SIG-M5 treated with dmso at 0.1 percent for 504 hours (cell line): ENCODE measurements around the gene IQUB.
"Not testable (repeated sequence)": the region's sequence is repeated elsewhere in the genome, so short reads cannot be mapped to it uniquely, and the experiment has no call there.

ENCODE experiments used
- DNase-seq: peaks from one replicate; lab custom pipeline; 2025; ENCODE audit not compliant: unreplicated experiment; lab: John Stamatoyannopoulos, UW

The IQUB gene

DNA sequence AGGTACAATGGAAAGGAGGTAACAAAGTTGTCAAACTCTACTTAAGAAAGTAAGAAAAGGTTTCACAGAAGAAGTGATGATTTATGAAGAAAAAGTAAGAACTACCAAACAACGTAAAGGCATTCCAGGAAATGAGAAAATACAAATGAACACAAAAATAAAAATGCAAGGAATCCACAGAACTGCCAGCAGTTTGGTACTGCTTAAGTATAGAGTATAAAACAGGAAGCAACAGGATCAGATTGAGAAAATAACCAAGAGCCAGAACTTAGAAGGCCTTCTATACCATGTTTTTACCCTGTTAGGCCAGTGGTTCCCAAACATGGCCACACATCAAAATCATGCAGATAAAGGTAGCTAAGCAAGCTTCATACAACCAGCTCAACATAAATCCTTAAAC, 14.0 kb upstream of the IQUB start:
- no peak for DNase-seq

DNA sequence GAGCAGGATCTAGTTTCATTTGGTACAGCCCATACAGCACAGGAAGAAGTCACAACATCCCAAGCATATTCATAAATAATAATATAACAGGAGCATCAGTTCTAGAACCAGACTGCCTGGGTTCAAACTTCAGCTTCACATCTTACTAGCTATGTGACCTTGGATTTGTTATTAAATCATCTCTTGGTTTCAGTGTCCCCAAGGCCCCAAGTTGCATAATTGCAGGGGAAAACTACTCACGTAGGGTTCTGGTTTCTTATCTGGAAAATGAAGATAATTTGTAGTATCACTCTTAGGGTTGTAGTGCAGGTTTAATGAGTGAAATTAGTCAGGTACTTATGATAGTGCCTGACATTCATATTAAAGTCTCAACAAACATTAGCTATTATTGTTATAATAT, 5.5 kb upstream of the IQUB start:
- no peak for DNase-seq

DNA sequence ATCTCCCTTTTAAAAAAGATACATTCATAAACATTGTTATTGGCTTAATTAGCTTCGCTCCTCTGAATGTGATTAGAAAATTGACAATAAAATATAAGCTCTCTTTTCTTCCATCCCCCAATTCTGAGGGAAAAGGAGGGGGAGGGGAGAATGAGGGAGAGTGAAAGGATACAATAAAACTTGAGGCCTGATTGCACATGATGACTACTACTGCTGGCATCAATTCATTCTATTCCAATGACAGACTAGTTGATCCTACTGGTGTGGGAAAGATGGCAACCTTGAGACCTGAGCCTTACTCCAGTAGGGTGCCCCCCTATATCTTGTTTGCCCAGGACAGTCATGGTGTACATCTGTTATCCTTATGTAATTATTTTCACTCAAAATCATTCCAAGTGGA, 4.5 kb upstream of the IQUB start:
- no peak for DNase-seq

DNA sequence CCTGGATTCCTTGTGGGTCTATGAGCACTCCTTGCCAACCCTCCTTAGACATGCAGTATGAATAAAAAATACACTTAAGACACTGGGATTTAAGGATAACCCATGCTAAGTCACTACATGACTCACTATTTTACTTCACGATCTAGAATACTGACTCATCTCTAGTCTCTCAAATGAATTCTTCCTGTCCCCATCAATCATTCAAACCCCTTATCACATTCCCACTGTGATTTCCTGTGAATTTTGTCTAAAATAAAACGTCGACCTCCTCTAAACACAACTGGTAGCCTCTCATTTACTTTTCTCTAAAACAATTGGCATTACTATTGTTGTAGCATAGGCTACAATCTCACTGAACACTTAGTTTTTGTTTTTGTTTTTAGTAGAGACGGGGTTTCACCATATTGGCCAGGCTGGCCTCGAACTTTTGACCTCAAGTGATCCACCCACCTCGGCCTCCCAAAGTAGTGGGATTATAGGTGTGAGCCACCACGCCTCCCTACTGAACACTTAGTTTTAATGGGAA, 3.9 kb upstream of the IQUB start:
- no peak for DNase-seq

DNA sequence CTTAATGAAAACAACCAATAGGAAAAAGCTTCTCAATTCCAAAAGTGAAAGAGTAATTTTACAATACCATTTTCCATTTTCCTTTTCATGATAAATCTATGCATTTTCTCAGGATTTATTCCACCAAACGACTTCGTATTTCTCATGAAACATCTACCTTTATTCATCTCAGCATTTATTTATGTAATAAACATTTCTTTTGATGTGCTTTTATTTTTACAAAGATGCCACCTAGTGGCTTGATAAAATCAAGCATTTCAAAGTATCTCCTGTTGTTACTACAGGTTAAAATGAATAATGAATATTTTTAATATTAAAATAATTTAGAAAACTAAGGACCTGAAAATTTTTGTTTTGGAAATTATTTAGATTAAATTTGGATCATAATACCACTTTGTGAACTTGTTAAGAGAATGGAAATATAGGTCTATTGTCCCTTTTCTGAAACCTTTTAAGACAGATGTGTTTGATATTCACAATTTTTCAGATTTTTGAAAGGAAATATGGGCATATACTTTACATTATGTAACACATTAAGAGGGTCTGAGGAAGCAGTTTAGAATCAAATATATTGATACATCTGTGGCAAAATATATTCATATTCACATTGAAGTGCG, 2.7 kb upstream of the IQUB start:
- DNase-seq = no peak

DNA sequence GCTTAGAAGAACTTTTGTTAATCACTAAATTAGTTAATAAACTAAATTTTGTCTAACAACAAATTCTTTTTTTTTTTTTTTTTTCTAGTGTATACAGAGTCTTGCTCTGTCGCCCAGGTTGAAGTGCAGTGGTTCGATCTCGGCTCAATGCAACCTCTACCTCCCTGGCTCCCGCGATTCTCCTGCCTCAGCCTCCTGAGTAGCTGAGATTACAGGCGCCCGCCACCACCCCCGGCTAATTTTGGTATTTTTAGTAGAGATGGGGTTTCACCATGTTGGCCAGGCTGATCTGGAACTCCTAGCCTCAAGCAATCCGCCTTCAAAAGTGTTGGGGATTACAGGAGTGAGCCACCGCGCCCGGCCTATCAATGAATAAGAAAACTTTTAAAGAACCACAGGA, 1.1 kb upstream of the IQUB start:
- no peak for DNase-seq

DNA sequence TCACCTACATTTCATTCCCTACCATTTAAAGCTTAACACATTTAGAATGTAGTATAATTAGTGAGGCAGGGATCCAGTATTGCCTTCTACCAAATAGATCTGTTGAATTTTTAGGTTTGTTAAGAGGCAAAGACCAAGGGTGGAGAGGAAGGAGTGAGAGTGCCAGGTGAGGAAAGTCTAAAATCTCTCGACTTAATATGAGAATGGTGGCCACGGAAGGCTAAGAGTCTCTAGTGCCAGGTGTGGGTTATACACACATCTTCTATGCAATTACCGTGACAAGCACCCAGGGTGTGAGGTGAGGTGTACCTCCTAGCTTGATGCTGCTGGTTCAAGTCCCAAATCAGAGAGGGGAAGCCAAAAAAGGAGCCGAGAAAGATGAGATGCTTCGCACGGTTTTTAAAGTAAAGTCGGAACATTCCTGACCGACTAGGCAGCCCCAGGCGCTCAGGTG, 439 bp downstream of the IQUB start:
- peak; percentile 5 for DNase-seq

DNA sequence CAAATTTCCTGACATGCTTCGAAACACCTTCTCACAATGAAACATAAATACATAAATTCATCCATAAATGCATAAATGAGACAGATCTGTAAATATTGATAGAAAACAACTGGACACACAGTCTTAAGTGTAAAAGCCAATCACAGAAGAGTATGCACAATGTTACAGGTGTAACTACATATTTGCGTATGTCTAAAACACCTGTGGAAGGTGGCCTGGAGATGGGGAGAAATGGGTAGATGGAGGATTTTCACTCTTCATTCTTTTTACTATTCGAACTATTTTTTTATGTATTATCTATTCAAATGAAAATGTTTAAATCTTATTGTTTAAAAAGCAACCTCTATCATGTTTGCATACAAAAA, 860 bp downstream of the IQUB start:
- no peak for DNase-seq

DNA sequence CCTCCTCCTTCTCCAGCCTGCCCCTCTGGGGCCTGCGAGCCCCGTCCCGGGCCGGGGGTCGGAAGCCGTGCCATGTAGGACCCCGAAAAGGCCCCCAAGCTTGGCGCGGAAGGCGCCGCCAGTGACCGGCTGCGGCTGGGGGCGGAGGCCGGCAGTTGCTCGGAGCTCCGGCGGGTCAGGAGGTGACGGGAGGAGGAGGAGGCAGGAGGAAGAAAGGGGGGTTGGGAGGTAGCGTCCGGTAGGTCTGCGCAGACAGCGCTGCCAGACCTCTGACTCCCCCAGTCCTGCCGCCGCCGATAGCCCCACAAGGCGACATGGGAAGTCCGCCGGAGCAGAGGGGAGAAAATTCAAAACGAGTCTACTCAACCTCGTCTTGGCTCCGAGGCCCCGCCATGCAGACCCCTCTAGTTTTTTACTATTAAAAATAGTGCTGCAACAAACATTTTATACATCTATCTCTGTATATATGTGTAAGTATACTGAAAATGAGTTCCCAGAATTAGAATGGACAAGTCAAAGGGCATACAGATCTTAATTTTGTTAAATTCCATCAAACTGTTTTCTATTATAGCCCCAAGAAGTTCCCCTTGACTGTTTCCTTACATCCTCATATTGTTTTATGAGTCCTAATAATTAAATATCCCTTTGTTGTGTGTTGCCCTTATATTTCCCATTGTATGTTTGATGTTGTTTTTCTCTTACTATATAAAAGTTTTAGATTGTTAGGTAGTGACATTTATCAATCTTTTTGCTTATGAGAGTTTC, 1.4 kb downstream of the IQUB start:
- DNase-seq = not testable (repeated sequence)

DNA sequence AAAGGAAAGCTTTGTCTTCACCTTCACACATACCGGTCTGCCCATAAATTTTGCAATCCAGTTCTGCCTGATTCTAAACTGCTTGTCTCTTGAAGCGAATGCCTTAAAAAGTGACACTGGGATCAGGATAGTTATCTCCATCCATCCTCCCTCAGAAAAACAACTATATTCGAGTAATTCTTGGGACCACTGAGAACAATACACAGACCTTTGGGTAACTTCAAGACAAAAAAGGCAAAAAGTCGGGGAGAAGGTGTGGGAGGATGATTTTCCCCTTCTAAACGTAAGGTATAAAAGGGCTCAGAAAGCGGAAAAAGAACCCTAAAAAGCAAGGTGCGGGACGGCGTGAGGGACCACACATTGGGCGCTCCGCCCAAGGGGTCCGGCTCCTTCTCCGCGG, 2.1 kb downstream of the IQUB start:
- DNase-seq = not testable (repeated sequence)

DNA sequence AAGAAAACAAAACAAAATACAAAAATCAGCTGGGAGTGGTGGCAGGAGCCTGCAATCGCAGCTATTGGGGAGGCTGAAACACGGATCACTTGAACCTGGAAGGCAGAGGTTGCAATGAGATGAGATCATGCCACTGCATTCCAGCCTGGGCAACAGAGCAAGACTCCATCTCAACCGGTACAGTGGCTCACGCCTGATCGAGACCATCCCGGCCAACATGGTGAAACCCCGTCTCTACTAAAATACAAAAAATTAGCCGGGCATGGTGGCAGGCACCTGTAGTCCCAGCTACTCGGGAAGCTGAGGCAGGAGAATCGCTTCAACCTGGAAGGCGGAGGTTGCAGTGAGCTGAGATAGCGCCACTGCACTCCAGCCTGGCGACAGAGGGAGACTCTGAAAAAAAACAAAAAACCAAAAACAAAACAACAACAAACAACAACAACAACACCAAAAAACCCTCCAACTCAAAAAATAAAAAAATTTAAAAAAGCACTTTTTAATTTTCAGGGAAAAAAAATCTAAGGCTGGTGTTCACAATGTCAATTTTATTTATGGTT, 4.3 kb downstream of the IQUB start:
- not testable (repeated sequence) for DNase-seq

DNA sequence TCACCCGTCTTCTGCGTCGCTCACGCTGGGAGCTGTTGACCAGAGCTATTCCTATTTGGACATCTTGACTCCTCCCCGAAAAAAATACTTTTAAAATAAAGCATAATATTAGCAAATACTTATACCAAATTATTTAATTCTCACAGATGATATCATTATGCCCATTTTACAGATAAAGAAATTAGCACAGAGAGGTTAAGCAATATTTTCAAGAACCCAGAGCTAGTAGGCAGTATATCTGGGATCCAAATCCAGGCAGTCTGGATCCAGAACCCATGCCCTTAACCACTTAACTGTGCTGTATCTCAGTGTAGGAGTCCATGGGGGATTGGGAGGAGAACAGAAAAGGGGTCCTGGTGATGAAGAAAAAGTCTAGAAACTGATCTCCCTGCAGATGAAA, 6.1 kb downstream of the IQUB start:
- DNase-seq = no peak

DNA sequence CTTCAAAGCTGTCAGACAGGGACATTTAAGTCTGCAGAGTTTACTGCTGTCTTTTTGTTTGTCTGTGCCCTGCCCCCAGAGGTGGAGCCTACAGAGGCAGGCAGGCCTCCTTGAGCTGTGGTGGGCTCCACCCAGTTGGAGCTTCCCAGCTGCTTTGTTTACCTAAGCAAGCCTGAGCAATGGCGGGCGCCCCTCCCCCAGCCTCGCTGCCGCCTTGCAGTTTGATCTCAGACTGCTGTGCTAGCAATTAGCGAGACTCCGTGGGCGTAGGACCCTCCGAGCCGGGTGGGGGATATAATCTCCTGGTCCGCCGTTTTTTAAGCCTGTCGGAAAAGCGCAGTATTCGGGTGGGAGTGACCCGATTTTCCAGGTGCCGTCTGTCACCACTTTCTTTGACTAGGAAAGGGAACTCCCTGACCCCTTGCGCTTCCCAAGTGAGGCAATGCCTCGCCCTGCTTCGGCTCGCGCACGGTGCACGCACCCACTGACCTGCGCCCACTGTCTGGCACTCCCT, 6.6 kb downstream of the IQUB start:
- DNase-seq = not testable (repeated sequence)

DNA sequence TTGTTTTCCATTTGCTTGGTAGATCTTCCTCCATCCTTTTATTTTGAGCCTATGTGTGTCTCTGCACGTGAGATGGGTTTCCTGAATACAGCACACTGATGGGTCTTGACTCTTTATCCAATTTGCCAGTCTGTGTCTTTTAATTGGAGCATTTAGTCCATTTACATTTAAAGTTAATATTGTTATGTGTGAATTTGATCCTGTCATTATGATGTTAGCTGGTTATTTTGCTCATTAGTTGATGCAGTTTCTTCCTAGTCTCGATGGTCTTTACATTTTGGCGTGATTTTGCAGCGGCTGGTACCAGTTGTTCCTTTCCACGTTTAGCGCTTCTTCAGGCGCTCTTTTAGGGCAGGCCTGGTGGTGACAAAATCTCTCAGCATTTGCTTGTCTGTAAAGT, 7.9 kb downstream of the IQUB start:
- DNase-seq = not testable (repeated sequence)

DNA sequence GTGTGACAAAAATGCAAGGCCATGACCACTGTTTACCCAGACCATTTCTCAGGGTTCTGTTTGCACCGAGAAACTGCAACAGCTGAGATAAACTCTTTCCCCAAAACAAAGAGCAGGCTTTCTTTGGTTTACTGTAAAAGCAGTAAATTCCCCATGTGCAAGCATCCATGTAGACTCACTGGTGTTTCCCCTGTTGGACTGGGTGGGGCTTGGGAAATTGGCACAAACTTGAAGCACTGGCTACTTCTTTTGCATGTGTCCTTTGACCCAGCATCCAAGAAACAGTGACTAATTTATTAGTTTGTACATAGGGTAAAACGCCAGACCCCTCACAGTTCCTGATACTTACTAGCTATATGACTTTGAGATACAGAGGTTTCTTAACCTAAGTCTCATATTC, 12.3 kb downstream of the IQUB start:
- no peak for DNase-seq

DNA sequence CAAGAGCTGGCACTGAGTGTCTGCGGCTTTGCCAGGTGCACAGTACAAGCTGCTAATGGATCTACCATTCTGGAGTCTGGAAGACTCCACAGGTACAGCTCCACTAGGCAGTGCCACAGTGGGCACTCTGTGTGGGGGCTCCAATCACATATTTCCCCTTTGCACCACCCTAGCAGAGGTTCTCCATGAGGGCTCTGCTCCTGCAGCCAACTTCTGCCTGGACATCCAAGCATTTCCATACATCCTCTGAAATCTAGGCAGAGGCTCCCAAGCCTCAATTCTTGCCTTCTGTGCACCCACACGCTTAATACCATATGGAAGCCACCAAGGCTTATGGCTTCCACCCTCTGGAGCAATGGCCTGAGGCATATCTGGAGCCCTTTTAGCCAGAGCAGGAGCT, 29.2 kb downstream of the IQUB start:
- DNase-seq = no peak

DNA sequence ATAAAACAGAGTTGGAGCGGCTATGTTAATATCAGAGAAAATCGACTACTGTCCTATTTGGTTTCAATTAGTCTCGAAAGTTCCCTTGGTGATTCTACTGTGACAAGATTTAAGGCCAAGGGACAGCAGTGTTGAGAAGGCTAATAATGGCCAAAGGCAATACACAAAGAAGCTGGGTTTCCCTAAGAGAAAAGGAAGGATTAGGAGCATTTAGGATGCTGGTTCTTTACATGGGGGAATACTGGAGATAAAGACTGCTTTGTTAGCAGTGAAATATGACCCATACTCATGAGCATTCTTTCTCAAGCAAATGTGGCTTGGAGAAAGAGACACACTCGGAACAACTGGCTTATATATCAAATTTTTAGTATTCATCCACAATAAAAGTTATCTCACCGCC, 32.2 kb downstream of the IQUB start:
- no peak for DNase-seq

DNA sequence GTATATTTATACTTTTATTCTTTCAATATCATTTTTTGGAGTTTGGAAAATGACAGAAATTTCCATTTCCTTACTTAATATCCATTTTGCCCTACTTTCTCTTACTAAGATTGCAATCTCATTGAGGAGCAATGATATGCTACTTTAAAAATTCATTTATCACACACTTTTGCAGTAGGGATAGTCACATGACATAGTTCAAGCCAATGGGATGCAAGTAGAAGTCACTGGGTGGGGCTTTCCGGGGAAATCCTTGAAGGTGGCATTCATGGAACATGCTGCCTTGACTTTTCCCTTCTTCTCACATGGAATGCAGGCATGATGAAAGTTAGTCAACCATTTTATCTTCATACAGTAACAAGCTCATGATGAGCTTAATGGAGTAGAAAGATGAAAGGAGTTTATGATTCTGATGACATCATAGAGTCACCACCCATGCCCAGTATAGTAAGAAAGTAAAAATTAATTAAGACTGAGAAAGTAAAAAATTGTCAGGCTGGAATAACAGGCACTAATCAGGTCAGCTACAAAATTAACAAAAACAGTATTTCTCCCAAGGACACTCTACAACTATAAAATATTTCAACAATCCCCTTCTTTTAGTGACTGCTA, 33.4 kb downstream of the IQUB start:
- DNase-seq = no peak

DNA sequence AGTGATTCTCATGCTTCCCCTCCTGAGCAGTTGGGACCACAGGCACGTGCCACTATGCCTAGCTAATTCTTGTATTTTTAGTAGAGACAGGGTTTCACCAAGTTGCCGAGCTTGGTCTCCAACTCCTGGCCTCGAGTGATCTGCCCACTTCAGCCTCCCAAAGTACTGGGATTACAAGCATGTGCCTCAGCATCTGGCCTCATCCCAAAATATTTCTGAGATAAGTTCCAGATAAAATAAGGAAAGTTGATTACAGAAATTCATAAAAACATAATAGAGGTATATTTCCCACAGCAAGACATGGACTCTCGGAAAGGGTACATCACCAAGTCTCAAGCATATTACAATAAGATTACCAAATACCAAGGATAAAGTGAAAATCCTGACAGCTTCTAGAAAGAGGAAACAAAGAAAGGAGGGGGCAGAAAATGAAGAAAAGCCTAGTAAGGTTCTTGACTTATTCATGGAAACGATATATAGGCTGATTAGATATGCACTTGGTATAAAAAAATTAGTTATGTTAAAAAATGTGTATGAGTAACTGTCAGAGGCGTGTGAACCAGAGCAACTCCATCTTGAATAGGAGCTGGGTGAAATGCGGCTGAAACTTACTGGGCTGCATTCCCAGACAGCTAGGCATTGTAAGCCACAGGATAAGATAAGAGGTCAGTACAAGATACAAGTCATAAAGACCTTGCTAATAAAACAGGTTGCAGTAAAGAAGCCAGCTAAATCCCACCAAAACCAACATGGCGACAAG, 35.0 kb downstream of the IQUB start:
- DNase-seq = no peak

DNA sequence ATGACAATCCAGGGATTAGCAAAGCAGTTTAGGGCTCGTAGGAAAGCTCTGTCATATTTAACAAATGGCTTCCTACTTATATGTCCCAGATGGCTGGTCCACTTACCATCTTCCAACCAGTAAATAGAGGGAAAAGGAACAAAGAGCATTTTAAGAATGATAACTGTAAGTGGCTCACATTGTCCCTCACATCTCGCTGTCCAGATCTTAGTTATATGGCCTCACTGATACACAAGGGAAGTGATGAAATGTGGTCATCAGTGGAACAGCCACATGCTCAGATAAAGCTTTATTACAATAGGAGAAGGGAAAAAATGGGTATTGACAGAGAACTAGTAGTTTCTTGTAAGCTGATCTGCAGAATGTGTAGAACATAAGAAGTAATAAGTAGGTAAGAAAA, 35.8 kb downstream of the IQUB start:
- no peak for DNase-seq

DNA sequence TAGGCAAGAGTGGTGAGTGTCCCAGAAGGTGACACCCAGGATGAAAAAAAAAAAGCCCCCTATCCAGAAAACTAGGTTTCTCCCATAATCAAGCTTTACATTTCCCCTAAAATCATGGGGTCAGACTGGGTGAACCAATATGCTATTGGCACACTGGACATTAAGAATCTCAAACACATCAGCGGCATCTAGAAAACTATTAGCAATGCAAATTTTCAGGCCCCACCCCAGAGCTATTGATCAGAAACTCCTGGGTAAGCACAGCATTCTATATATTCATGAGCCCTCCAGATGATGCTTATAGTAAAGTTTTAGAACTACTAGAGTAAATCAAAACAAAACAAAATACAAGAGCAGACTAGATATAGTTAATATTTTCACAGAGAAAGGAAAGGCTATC, 36.4 kb downstream of the IQUB start:
- DNase-seq = no peak
